ENCODE results near the gene ZNF646.

The ZNF646 gene

DNA sequence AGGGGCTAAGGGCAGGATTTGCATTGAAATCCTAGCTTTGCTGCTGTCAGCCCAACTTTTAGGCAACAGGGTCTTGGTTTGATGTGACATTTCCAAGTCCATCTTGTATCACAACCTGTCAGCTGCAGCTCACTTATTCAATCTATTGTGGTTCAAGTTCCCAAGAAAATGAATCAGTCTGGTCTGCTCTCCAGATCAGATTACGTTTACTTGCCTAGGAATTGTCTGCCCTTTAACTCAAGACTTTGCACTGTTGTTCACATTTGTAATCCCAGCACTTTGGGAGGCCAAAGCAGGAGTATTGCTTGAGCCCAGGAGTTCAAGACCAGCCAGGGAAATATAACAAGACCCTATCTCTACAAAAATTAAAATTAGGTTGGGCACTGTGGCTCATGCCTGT lies 30.9 kb upstream of the ZNF646 start:
- Histone ChIP-seq H3K27ac (ENCODE audit: low read depth, low read length) (no peak overlapping the region), H3K79me2 (ENCODE audit: control insufficient read depth, low read length) (no peaks in the 10 kb centered on the region), H3K36me3 (ENCODE audit: control insufficient read depth, low read length) (peaks cover 8% of the 10 kb centered on the region; the same call in 1 of the 2 replicates), H3K27me3 (ENCODE audit: control insufficient read depth, low read length) (no peaks in the 10 kb centered on the region), H3K4me2 (ENCODE audit: low read length) (no peak overlapping the region), H3K4me1 (ENCODE audit: control insufficient read depth, low read length) (no peaks in the 10 kb centered on the region), H3K9me3 (ENCODE audit: control insufficient read depth, insufficient read depth, low read length) (no peaks in the 10 kb centered on the region), H4K20me1 (ENCODE audit: control insufficient read depth, insufficient read depth, low read depth, low read length) (no peaks in the 10 kb centered on the region), H3F3A (ENCODE audit: control insufficient read depth, insufficient read depth) (no peaks in the 10 kb centered on the region), H3K4me3 (ENCODE audit: low read length) (no peak overlapping the region), H3K9me2 (replicated peaks; ENCODE audit: control insufficient read depth, low read length) (no peaks in the 10 kb centered on the region)
- no peak for TF ChIP-seq EZH2phosphoT487 (IDR thresholded peaks at IDR 0.05; ENCODE audit: borderline replicate concordance, low read length)
- TF ChIP-seq, protein P1, sequence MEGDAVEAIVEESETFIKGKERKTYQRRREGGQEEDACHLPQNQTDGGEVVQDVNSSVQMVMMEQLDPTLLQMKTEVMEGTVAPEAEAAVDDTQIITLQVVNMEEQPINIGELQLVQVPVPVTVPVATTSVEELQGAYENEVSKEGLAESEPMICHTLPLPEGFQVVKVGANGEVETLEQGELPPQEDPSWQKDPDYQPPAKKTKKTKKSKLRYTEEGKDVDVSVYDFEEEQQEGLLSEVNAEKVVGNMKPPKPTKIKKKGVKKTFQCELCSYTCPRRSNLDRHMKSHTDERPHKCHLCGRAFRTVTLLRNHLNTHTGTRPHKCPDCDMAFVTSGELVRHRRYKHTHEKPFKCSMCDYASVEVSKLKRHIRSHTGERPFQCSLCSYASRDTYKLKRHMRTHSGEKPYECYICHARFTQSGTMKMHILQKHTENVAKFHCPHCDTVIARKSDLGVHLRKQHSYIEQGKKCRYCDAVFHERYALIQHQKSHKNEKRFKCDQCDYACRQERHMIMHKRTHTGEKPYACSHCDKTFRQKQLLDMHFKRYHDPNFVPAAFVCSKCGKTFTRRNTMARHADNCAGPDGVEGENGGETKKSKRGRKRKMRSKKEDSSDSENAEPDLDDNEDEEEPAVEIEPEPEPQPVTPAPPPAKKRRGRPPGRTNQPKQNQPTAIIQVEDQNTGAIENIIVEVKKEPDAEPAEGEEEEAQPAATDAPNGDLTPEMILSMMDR (IDR thresholded peaks at IDR 0.05; ENCODE audit: low read depth, low read length, poor library complexity, severe bottlenecking), result no peak

DNA sequence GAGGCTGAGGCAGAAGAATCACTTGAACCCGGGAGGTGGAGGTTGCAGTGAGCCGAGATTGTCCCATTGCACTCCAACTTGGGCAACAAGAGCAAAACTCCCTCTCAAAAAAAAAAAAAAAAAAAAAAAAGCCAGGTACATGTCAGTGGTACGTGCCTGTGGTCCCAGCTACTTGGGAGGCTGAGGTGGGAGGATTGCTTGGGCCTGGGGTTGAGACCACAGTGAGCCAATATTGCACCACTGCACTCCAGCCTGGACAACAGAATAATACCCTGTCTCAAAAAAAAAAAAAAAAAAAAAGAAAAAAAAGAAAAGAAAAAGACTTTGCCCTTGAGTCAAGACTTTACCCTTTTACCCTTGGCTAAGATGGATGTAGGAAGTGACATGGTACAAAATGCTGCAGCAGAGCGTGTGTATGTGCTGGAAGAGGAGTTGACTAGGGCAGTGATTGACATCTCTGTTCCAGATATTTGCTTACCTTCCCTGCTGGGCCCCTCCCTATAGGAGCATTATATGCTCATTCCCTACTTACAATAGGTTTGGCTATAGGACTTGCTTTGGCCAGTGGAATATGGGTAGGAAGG lies 30.2 kb upstream of the ZNF646 start:
- no peaks in the 10 kb centered on the region for H3K27me3 ChIP-seq (ENCODE audit: control insufficient read depth, low read length)
- TF ChIP-seq, protein P1 (IDR thresholded peaks at IDR 0.05; ENCODE audit: low read depth, low read length, poor library complexity, severe bottlenecking), result no peak
- no peak for TF ChIP-seq EZH2phosphoT487 (IDR thresholded peaks at IDR 0.05; ENCODE audit: borderline replicate concordance, low read length)

DNA sequence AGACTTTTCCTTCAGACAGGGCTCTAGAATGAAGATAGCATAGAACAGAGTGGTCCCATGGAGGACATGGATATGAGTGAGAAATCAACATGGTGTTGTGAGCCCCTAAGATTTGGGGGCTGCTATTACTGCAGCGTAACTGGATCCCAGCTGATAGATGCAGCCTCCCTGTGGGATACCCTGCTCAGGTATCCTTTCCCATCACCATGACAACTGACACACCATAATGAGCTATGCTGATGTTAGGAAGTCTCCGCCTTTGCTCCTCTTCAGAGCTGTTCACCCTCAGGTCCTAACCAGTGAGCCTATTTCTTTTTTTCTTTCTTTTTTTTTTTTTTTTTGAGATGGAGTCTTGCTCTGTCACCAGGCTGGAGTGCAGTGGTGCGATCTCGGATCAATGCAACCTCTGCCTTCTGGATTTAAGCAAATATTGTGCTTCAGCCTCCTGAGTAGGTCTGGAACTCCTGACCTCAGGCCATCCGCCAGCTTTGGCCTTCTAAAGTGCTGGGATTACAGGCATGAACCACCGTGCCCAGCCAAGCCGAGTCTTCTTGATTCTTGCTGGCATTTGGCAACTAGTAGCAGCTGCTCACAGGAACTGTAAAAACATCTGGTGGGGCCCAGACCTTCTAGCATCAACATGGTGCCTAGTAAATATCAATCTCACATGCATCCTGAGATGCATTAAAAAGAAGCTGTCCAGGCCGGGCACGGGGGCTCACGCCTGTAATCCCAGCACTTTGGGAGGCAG lies 23.8 kb upstream of the ZNF646 start:
- H3K9me2 ChIP-seq (replicated peaks; ENCODE audit: control insufficient read depth, low read length), result no peaks in the 10 kb centered on the region
- no peak overlapping the region for H3K4me3 ChIP-seq (ENCODE audit: low read length)
- no peaks in the 10 kb centered on the region for H3K79me2 ChIP-seq (ENCODE audit: control insufficient read depth, low read length)
- H4K20me1 ChIP-seq (ENCODE audit: control insufficient read depth, insufficient read depth, low read depth, low read length), result no peaks in the 10 kb centered on the region
- H3K4me1 ChIP-seq (ENCODE audit: control insufficient read depth, low read length), result no peaks in the 10 kb centered on the region
- H3K27me3 ChIP-seq (ENCODE audit: control insufficient read depth, low read length), result no peaks in the 10 kb centered on the region
- H3F3A ChIP-seq (ENCODE audit: control insufficient read depth, insufficient read depth), result no peaks in the 10 kb centered on the region
- H3K9me3 ChIP-seq (ENCODE audit: control insufficient read depth, insufficient read depth, low read length), result no peaks in the 10 kb centered on the region
- TF ChIP-seq EZH2phosphoT487 (IDR thresholded peaks at IDR 0.05; ENCODE audit: borderline replicate concordance, low read length), result no peak
- TF ChIP-seq, protein P1 (IDR thresholded peaks at IDR 0.05; ENCODE audit: low read depth, low read length, poor library complexity, severe bottlenecking), result no peak
- H3K27ac ChIP-seq (ENCODE audit: low read depth, low read length), result no peak overlapping the region
- H3K36me3 ChIP-seq (ENCODE audit: control insufficient read depth, low read length), result no peaks in the 10 kb centered on the region
- H3K4me2 ChIP-seq (ENCODE audit: low read length), result no peak overlapping the region

More for the DNA sequence above, 30.2 kb upstream of the ZNF646 start:
- H3F3A ChIP-seq (ENCODE audit: control insufficient read depth, insufficient read depth), result no peaks in the 10 kb centered on the region
- peaks cover 5% of the 10 kb centered on the region; the same call in 1 of the 2 replicates for H3K36me3 ChIP-seq (ENCODE audit: control insufficient read depth, low read length)
- no peaks in the 10 kb centered on the region for H3K9me2 ChIP-seq (replicated peaks; ENCODE audit: control insufficient read depth, low read length)
- H3K4me1 ChIP-seq (ENCODE audit: control insufficient read depth, low read length), result no peaks in the 10 kb centered on the region
- no peaks in the 10 kb centered on the region for H4K20me1 ChIP-seq (ENCODE audit: control insufficient read depth, insufficient read depth, low read depth, low read length)
- H3K9me3 ChIP-seq (ENCODE audit: control insufficient read depth, insufficient read depth, low read length), result no peaks in the 10 kb centered on the region
- H3K4me2 ChIP-seq (ENCODE audit: low read length), result no peak overlapping the region
- H3K79me2 ChIP-seq (ENCODE audit: control insufficient read depth, low read length), result no peaks in the 10 kb centered on the region
- H3K4me3 ChIP-seq (ENCODE audit: low read length), result no peak overlapping the region
- no peak overlapping the region for H3K27ac ChIP-seq (ENCODE audit: low read depth, low read length)
